Measurements from ENCODE around the gene TOP1.
"Not testable (repeated sequence)": the region's sequence is repeated elsewhere in the genome, so short reads cannot be mapped to it uniquely, and the experiment has no call there.

TOP1 gene

GRCh38 chr20:41028359-41029149 lies at the start of gene TOP1:
Gene TOP1, plus strand, starts transcription at chr20:41028822. Its CDS starts 246 bp downstream, at chr20:41029068.
- DNase-seq = peak; percentile 100

- no peak for DNase-seq
Observed at GRCh38 chr20:40979247-40979646, 49.4 kb upstream of the TOP1 start.

- no peak for DNase-seq
Observed at GRCh38 chr20:40980106-40980827, 48.4 kb upstream of the TOP1 start.

- DNase-seq = no peak
Observed at GRCh38 chr20:40980828-40981310, 47.8 kb upstream of the TOP1 start.

GRCh38 chr20:40982415-40983145 lies 46.0 kb upstream of the TOP1 start:
- DNase-seq = no peak

GRCh38 chr20:40983898-40984297 lies 44.7 kb upstream of the TOP1 start:
- DNase-seq = no peak

- no peak for DNase-seq
Observed at GRCh38 chr20:40984496-40984895, 44.1 kb upstream of the TOP1 start.

GRCh38 chr20:40986774-40987173 lies 41.8 kb upstream of the TOP1 start:
- no peak for DNase-seq

GRCh38 chr20:40990542-40991120 lies 38.0 kb upstream of the TOP1 start:
- DNase-seq = peak; percentile 83

GRCh38 chr20:40991181-40991889 lies 37.3 kb upstream of the TOP1 start:
- DNase-seq = peak; percentile 25

- no peak for DNase-seq
Observed at GRCh38 chr20:40992349-40993113, 36.1 kb upstream of the TOP1 start.

GRCh38 chr20:40993794-40994540 lies 34.7 kb upstream of the TOP1 start:
- peak; percentile 47 for DNase-seq

- no peak for DNase-seq
Observed at GRCh38 chr20:40996326-40996725, 32.3 kb upstream of the TOP1 start.

GRCh38 chr20:40997116-40997515 lies 31.5 kb upstream of the TOP1 start:
- no peak for DNase-seq

- no peak for DNase-seq
Observed at GRCh38 chr20:40999841-41000240, 28.8 kb upstream of the TOP1 start.

- no peak for DNase-seq
Observed at GRCh38 chr20:41000628-41001027, 28.0 kb upstream of the TOP1 start.

- DNase-seq = no peak
Observed at GRCh38 chr20:41001497-41001896, 27.1 kb upstream of the TOP1 start.

GRCh38 chr20:41002842-41003142 lies 25.8 kb upstream of the TOP1 start:
- no peak for DNase-seq

- peak; percentile 99 for DNase-seq
Observed at GRCh38 chr20:41003143-41003935, 25.3 kb upstream of the TOP1 start.

- not testable (repeated sequence) for DNase-seq
Observed at GRCh38 chr20:41003936-41004294, 24.7 kb upstream of the TOP1 start.

All from fibroblast of skin of right biceps (primary cell).